Measurements from ENCODE around the gene RTKN. TPM values are rescaled to one million over a fixed set of nuclear protein-coding genes. Genes with fewer than 3 reads are reported as not detected.

RTKN gene
- total and polyA plus RNA-seq, 10 of the 15 experiments (the other 5 are each of a cell fraction or from before 2014, with no cell fraction given) = 0.50 to 12.3 (median 5.4) TPM

DNA sequence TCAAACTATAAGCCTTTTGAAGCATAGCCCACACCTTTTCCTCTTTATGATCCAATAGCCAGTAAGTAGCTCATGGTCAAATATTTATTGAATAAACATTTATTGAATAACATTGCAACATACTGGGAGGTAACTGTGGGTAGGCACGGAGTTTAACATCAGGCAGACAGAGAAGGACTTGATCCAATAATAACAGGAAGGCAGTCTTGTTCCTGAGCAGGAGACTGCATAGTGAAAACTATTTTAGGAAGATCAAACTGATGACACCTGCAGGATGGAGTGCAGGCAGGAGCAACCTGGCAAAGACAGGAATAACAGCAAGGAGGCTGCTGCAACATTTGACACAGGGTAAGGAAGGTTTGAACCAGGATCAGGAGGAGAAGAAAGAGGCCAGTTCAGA is 58.5 kb downstream of the RTKN start:
- 96% methylated on average over 1 of the region's 1 CpG for WGBS (ENCODE audit: insufficient coverage, insufficient replicate concordance, low lambda C conversion rate, missing lambda C conversion rate)
- Histone ChIP-seq H3K79me2 (ENCODE audit: control insufficient read depth, insufficient read depth, low read length) (peaks cover 13% of the 10 kb centered on the region), H3K4me2 (ENCODE audit: control insufficient read depth, insufficient read depth) (no peak overlapping the region), H3K4me3 (no peak overlapping the region), H3K9ac (ENCODE audit: control insufficient read depth, insufficient read depth, low read length) (no peak overlapping the region), H3K27me3 (replicated peaks in 1 of 2; ENCODE audit: control insufficient read depth in 2 of 2, insufficient read depth in 2 of 2, low read length in 1 of 2) (no peaks in the 10 kb centered on the region), H3K36me3 (ENCODE audit: control insufficient read depth in 2 of 2, insufficient read depth in 2 of 2, low read length in 1 of 2) (no peaks in the 10 kb centered on the region; a peak in 2 of 4 replicates), H3K4me1 (ENCODE audit: control insufficient read depth, insufficient read depth, low read length) (no peaks in the 10 kb centered on the region; the same call in 1 of the 2 replicates), H3K9me3 (replicated peaks; ENCODE audit: control insufficient read depth, insufficient read depth, low read length) (no peaks in the 10 kb centered on the region), H2AFZ (ENCODE audit: control insufficient read depth, low read depth, low read length) (no peak overlapping the region), H3K27ac (ENCODE audit: control insufficient read depth, insufficient read depth) (no peak overlapping the region), H4K20me1 (ENCODE audit: control insufficient read depth, insufficient read depth) (peaks cover 10% of the 10 kb centered on the region; the same call in 1 of the 2 replicates)
- ChIA-PET RAD21 (ENCODE audit: unreplicated experiment) (interaction anchor here (2.4 kb wide), 1 partner anchor 8 kb away, joined by 9 read pairs; no protein-coding TSS in a partner anchor), POLR2A (no interaction called here), SMC1A (ENCODE audit: uncharacterized antibody, unreplicated experiment) (no interaction called here), CTCF (interaction anchor here (2.5 kb wide), 1 partner anchor 9 kb away, joined by 16 read pairs; no protein-coding TSS in a partner anchor)
- DNase-seq (ENCODE audit: low read depth, low spot score) = no peak
- no TSS peak for BruUV-seq (replicated peaks)
- no peak for FAIRE-seq
- in situ Hi-C loops (cut with MboI) = no loop called here
- no peak for ATAC-seq
- intact Hi-C loops (cut with micrococcal nuclease; ENCODE audit: unreplicated experiment) = no loop called here
- no peak for TF ChIP-seq TBL1XR1 (IDR thresholded peaks at IDR 0.05; ENCODE audit: low read depth, low read length)
- no peak for TF ChIP-seq ETV6 (conservative IDR thresholded peaks at IDR 0.05 in 1 of 2, IDR thresholded peaks at IDR 0.05 in 1 of 2; ENCODE audit: borderline replicate concordance in 1 of 2, low read depth in 1 of 2)
- no peak for TF ChIP-seq POLR2AphosphoS5 (IDR thresholded peaks at IDR 0.05; ENCODE audit: low read length)
- TF ChIP-seq NFIC (IDR thresholded peaks at IDR 0.05; ENCODE audit: low read depth, low read length) = no peak
- no peak for TF ChIP-seq NFYB (IDR thresholded peaks at IDR 0.05; ENCODE audit: insufficient read depth, low read depth, low read length)
- TF ChIP-seq, protein P1, sequence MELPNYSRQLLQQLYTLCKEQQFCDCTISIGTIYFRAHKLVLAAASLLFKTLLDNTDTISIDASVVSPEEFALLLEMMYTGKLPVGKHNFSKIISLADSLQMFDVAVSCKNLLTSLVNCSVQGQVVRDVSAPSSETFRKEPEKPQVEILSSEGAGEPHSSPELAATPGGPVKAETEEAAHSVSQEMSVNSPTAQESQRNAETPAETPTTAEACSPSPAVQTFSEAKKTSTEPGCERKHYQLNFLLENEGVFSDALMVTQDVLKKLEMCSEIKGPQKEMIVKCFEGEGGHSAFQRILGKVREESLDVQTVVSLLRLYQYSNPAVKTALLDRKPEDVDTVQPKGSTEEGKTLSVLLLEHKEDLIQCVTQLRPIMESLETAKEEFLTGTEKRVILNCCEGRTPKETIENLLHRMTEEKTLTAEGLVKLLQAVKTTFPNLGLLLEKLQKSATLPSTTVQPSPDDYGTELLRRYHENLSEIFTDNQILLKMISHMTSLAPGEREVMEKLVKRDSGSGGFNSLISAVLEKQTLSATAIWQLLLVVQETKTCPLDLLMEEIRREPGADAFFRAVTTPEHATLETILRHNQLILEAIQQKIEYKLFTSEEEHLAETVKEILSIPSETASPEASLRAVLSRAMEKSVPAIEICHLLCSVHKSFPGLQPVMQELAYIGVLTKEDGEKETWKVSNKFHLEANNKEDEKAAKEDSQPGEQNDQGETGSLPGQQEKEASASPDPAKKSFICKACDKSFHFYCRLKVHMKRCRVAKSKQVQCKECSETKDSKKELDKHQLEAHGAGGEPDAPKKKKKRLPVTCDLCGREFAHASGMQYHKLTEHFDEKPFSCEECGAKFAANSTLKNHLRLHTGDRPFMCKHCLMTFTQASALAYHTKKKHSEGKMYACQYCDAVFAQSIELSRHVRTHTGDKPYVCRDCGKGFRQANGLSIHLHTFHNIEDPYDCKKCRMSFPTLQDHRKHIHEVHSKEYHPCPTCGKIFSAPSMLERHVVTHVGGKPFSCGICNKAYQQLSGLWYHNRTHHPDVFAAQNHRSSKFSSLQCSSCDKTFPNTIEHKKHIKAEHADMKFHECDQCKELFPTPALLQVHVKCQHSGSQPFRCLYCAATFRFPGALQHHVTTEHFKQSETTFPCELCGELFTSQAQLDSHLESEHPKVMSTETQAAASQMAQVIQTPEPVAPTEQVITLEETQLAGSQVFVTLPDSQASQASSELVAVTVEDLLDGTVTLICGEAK (IDR thresholded peaks at IDR 0.05; ENCODE audit: borderline replicate concordance) = no peak
- TF ChIP-seq HDGF (IDR thresholded peaks at IDR 0.05) = no peak
- TF ChIP-seq, protein P2, sequence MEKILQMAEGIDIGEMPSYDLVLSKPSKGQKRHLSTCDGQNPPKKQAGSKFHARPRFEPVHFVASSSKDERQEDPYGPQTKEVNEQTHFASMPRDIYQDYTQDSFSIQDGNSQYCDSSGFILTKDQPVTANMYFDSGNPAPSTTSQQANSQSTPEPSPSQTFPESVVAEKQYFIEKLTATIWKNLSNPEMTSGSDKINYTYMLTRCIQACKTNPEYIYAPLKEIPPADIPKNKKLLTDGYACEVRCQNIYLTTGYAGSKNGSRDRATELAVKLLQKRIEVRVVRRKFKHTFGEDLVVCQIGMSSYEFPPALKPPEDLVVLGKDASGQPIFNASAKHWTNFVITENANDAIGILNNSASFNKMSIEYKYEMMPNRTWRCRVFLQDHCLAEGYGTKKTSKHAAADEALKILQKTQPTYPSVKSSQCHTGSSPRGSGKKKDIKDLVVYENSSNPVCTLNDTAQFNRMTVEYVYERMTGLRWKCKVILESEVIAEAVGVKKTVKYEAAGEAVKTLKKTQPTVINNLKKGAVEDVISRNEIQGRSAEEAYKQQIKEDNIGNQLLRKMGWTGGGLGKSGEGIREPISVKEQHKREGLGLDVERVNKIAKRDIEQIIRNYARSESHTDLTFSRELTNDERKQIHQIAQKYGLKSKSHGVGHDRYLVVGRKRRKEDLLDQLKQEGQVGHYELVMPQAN (conservative IDR thresholded peaks at IDR 0.05) = no peak
- TF ChIP-seq NR2C2 (IDR thresholded peaks at IDR 0.05; ENCODE audit: borderline replicate concordance, control insufficient read depth, insufficient read length, low read depth) = no peak
- TF ChIP-seq, protein P3, sequence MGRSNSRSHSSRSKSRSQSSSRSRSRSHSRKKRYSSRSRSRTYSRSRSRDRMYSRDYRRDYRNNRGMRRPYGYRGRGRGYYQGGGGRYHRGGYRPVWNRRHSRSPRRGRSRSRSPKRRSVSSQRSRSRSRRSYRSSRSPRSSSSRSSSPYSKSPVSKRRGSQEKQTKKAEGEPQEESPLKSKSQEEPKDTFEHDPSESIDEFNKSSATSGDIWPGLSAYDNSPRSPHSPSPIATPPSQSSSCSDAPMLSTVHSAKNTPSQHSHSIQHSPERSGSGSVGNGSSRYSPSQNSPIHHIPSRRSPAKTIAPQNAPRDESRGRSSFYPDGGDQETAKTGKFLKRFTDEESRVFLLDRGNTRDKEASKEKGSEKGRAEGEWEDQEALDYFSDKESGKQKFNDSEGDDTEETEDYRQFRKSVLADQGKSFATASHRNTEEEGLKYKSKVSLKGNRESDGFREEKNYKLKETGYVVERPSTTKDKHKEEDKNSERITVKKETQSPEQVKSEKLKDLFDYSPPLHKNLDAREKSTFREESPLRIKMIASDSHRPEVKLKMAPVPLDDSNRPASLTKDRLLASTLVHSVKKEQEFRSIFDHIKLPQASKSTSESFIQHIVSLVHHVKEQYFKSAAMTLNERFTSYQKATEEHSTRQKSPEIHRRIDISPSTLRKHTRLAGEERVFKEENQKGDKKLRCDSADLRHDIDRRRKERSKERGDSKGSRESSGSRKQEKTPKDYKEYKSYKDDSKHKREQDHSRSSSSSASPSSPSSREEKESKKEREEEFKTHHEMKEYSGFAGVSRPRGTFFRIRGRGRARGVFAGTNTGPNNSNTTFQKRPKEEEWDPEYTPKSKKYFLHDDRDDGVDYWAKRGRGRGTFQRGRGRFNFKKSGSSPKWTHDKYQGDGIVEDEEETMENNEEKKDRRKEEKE (IDR thresholded peaks at IDR 0.05) = no peak
- TF ChIP-seq CHD4 (IDR thresholded peaks at IDR 0.05) = no peak
- no peak for TF ChIP-seq RUNX3 (IDR thresholded peaks at IDR 0.05; ENCODE audit: low read length)
